Type B pancreatic cell (in vitro differentiated cells): ENCODE results near the gene MARS2. TPM values are rescaled to one million over a fixed set of nuclear protein-coding genes. Genes with fewer than 3 reads are reported as not detected.
"Not testable (repeated sequence)": the region's sequence is repeated elsewhere in the genome, so short reads cannot be mapped to it uniquely, and the experiment has no call there.

Experiments used
- DNase-seq: peaks from one replicate; pipeline ENCODE4 v3.0.0; 2021; ENCODE audit warnings: mixed read lengths; ENCODE audit not compliant: unreplicated experiment; ENCODE audit errors: extremely low spot score
- H3K27ac Mint-ChIP-seq: 2 replicates; pipeline ENCODE4 v1.8.0; 2021; ENCODE audit warnings: mild to moderate bottlenecking, mixed read lengths
- H3K27me3 Mint-ChIP-seq: 2 replicates; pipeline ENCODE4 v1.8.0; 2021; ENCODE audit warnings: mixed read lengths
- H3K36me3 Mint-ChIP-seq: 2 replicates; pipeline ENCODE4 v1.8.0; 2021; ENCODE audit warnings: mixed read lengths
- H3K4me1 Mint-ChIP-seq: one replicate; pipeline ENCODE4 v1.8.0; 2021; ENCODE audit warnings: mixed read lengths; ENCODE audit not compliant: unreplicated experiment
- H3K4me3 Mint-ChIP-seq: 2 replicates; pipeline ENCODE4 v1.8.0; 2021; ENCODE audit warnings: mild to moderate bottlenecking, mixed read lengths
- H3K9me3 Mint-ChIP-seq: 2 replicates; pipeline ENCODE4 v1.8.0; 2021; ENCODE audit warnings: mixed read lengths
- CTCF ChIP-seq: fragments of 200-600 bp; sonication (generic); conservative IDR thresholded peaks from 2 replicates; pipeline ENCODE4 v1.5.0; 2021; ENCODE audit warnings: antibody characterized with exemption, mild to moderate bottlenecking
- total RNA-seq: library from RNA; stranded (reverse); gene quantifications from 2 replicates; pipeline ENCODE4 v1.2.1, GENCODE V29; 2021; ENCODE audit warnings: low replicate concordance

Gene MARS2
- total RNA-seq, 1 donor from 2014 or later: 10.4 TPM

- peak within 1 kb of the TSS; percentile 37 for H3K27ac Mint-ChIP-seq
- DNase-seq: no peak
- H3K4me3 Mint-ChIP-seq: peak within 1 kb of the TSS; percentile 84
- H3K9me3 Mint-ChIP-seq: peaks cover 6% of the 10 kb centered on the region
- peaks cover 4% of the 10 kb centered on the region for H3K27me3 Mint-ChIP-seq
- peaks cover 12% of the 10 kb centered on the region for H3K36me3 Mint-ChIP-seq
- H3K4me1 Mint-ChIP-seq: peaks cover 5% of the 10 kb centered on the region
- no peak for TF ChIP-seq CTCF
Observed at GRCh38 chr2:197675246-197675645, 29.9 kb upstream of the MARS2 start, which contains the start of gene RFTN2. RFTN2 (minus strand) TSS chr2:197675587; CDS start chr2:197675458, 129 bp downstream.

- no peak for DNase-seq
- Mint-ChIP-seq H3K4me1 (peaks cover 5% of the 10 kb centered on the region), H3K27me3 (peaks cover 4% of the 10 kb centered on the region), H3K27ac (peak overlapping the region; percentile 37), H3K9me3 (peaks cover 4% of the 10 kb centered on the region), H3K36me3 (peaks cover 10% of the 10 kb centered on the region), H3K4me3 (peak overlapping the region; percentile 84)
- TF ChIP-seq CTCF: no peak
Observed at GRCh38 chr2:197675711-197676188, 29.4 kb upstream of the MARS2 start.

GRCh38 chr2:197677056-197677455 is 28.1 kb upstream of the MARS2 start:
- Mint-ChIP-seq H3K4me1 (peaks cover 5% of the 10 kb centered on the region), H3K27me3 (peaks cover 4% of the 10 kb centered on the region), H3K27ac (no peak overlapping the region), H3K9me3 (no peaks in the 10 kb centered on the region), H3K4me3 (no peak overlapping the region), H3K36me3 (peaks cover 4% of the 10 kb centered on the region)
- TF ChIP-seq CTCF: no peak
- DNase-seq: no peak

- no peak for DNase-seq
- Mint-ChIP-seq H3K4me3 (no peak overlapping the region), H3K36me3 (peaks cover 3% of the 10 kb centered on the region), H3K27me3 (peaks cover 4% of the 10 kb centered on the region), H3K9me3 (no peaks in the 10 kb centered on the region), H3K27ac (no peak overlapping the region), H3K4me1 (peaks cover 5% of the 10 kb centered on the region)
- TF ChIP-seq CTCF: no peak
Observed at GRCh38 chr2:197677483-197677882, 27.7 kb upstream of the MARS2 start.

GRCh38 chr2:197695206-197695605 is 10.0 kb upstream of the MARS2 start:
- not testable (repeated sequence) for H3K4me1 Mint-ChIP-seq, H3K27ac Mint-ChIP-seq, H3K27me3 Mint-ChIP-seq, H3K36me3 Mint-ChIP-seq, DNase-seq, H3K4me3 Mint-ChIP-seq
- H3K9me3 Mint-ChIP-seq: peaks cover 10% of the 10 kb centered on the region

GRCh38 chr2:197695971-197696370 is 9.2 kb upstream of the MARS2 start:
- not testable (repeated sequence) for DNase-seq, H3K27ac Mint-ChIP-seq, H3K27me3 Mint-ChIP-seq, H3K4me3 Mint-ChIP-seq, H3K4me1 Mint-ChIP-seq, H3K36me3 Mint-ChIP-seq
- peaks cover 10% of the 10 kb centered on the region for H3K9me3 Mint-ChIP-seq

- H3K27ac Mint-ChIP-seq, H3K4me3 Mint-ChIP-seq, DNase-seq, H3K4me1 Mint-ChIP-seq, H3K36me3 Mint-ChIP-seq, H3K27me3 Mint-ChIP-seq: not testable (repeated sequence)
- H3K9me3 Mint-ChIP-seq: peaks cover 10% of the 10 kb centered on the region
Observed at GRCh38 chr2:197696571-197696970, 8.6 kb upstream of the MARS2 start.

- not testable (repeated sequence) for H3K27ac Mint-ChIP-seq, H3K4me3 Mint-ChIP-seq, H3K9me3 Mint-ChIP-seq, H3K36me3 Mint-ChIP-seq, DNase-seq, H3K4me1 Mint-ChIP-seq, H3K27me3 Mint-ChIP-seq
Observed at GRCh38 chr2:197699724-197700123, 5.4 kb upstream of the MARS2 start.
